ENCODE data around the gene MCUB.

DNA sequence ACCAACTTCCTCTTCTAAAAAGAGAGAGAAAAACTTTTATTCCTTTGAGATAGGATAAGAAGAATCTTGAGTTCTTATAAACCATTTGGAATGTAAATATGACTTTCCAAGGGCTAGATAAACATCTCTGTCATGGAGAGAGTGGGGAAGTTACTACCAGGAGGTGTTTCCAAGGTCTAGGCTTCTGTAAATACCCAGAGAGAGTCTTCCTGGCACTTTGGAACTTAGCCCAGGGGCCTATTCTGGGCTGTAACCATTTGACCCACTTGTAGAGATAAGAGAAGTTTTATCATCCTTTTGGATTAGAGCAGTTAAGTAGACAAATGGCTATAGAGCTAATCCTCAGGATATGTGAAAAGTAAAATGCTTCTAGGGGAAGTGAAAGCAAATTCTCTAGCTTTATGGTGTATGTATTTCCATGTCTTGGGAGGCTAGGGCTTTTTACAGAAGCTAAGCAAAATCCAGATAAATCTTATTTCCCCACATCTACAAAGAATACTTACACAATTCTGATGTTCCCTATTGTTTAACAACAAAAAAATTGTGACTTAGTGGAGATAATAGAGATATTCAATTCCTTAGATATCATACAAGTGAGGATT, 51.1 kb downstream of the MCUB start:
- TF ChIP-seq CTCF (IDR thresholded peaks at IDR 0.05; ENCODE audit: low read length), result no peak
- TF ChIP-seq EZH2 (optimal IDR thresholded peaks at IDR 0.05; ENCODE audit: low read depth, low read length), result no peak
- TF ChIP-seq EZH2phosphoT487 (IDR thresholded peaks at IDR 0.05; ENCODE audit: low read length), result no peak
